ENCODE measurements around the gene ELAVL2.

Gene ELAVL2

DNA sequence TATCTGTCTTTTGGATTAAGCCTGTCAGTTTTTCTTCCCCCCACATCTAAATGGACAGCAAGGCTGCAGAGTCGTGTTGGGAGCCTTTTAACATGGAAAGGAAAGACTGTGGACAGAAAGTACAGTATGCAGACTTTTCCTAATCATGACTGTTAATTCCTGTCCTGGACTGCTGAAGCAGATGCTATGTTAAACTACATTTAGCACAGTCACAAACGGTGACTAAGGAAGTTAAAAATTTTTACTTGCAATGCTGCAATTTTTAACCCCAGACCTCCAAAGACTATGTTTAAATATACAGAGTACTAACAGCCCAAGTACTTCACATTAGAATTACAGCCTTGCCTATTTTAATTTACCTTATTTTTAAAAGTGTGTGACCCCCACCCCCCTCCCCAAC is 51.8 kb downstream of the ELAVL2 start:
- peak overlapping the region; percentile 62 for H3K27ac ChIP-seq

DNA sequence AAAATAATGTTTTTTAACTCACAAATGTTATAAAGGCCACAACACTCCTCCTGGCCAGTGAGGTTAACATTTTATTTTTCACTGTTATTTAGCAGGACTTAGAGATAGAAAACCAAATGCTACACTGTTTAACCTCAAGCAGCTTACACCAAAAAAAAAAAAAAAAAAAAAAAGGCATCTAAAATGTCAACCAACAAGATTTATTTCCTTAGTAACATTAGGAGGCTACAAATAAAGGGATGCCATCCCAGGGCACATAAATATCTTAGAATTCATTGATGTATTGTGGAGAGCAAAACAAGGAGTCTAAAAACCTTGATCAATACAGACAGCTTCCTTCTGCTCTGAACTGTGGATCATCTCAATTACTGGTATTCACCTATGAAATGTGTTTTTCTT is 53.7 kb downstream of the ELAVL2 start:
- ChIA-PET CTCF (interaction anchor here (0.5 to 0.6 kb wide), 2 partner anchors 23 to 69 kb away, joined by 3 read pairs; no protein-coding TSS in a partner anchor), POLR2A (ENCODE audit: low non-redundant PET) (no interaction called here)
- no peak overlapping the region for H3K27ac ChIP-seq
- no peak for DNase-seq (ENCODE audit: low spot score)
- TF ChIP-seq, protein P1, sequence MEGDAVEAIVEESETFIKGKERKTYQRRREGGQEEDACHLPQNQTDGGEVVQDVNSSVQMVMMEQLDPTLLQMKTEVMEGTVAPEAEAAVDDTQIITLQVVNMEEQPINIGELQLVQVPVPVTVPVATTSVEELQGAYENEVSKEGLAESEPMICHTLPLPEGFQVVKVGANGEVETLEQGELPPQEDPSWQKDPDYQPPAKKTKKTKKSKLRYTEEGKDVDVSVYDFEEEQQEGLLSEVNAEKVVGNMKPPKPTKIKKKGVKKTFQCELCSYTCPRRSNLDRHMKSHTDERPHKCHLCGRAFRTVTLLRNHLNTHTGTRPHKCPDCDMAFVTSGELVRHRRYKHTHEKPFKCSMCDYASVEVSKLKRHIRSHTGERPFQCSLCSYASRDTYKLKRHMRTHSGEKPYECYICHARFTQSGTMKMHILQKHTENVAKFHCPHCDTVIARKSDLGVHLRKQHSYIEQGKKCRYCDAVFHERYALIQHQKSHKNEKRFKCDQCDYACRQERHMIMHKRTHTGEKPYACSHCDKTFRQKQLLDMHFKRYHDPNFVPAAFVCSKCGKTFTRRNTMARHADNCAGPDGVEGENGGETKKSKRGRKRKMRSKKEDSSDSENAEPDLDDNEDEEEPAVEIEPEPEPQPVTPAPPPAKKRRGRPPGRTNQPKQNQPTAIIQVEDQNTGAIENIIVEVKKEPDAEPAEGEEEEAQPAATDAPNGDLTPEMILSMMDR (conservative IDR thresholded peaks at IDR 0.05; ENCODE audit: low read depth), result no peak

More for the DNA sequence above, 51.8 kb downstream of the ELAVL2 start:
- TF ChIP-seq, protein P1 (conservative IDR thresholded peaks at IDR 0.05; ENCODE audit: low read depth), result no peak
- ChIA-PET POLR2A (ENCODE audit: low non-redundant PET) (no interaction called here), CTCF (no interaction called here)
- DNase-seq (ENCODE audit: low spot score), result no peak

DNA sequence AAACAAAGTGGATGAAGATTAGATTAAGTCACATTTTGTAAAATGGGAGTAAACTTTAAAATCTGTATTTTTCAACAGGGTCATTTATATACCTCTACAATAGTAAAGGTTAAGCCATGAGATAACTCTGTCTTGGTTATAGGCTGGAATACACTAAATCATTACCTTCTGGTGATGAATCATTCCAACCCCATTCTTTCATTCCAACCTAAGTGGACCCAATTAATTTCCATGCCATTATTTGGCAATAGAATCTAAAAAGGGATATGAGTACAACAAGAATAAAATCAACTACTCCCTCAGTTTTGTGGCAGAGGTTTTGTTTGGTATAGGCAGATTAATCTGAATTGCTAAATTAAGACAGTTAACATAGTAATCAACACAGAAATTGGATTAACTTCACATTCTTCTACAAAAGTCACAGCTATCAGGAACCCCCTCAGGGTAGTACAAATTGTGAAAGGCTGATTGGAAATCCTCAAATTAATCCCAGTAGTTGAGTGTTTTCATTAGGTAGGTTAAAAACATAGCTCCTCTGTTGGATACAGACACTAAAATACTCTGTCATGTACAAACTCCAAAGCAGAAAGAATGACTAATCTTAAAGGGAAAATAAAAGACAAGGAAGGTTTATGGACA is 54.2 kb downstream of the ELAVL2 start:
- ChIA-PET POLR2A (ENCODE audit: low non-redundant PET) (no interaction called here), CTCF (no interaction called here)
- TF ChIP-seq, protein P1 (conservative IDR thresholded peaks at IDR 0.05; ENCODE audit: low read depth), result no peak

DNA sequence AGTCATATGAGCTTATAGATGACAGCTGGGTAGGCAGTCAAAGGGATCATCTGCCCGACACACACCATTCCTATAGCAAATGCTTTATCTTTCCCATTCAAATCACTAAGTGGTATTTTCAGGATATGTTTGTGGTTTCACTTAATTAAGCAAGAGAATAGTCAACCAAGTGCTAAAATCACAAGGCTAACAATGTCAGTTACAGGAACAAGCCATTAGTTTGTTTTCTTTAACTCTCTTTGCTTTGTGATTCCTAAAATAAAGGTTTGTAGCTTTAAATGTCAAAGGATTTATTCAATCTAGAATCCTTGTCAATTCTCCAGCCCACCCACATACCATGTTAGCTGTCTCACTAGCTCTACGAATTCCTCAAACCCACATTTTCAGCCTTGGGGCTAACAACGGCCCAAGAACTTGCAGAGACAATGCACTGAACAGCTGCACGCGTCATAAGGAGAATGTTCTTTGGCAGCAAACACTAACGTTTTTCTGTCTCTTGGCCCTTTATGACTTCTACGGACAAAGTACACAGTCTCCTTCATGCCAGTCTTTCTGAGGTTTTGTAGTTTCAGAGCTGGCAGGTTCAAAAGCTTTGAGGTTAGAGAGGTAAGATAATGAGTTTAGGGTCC is 56.6 kb downstream of the ELAVL2 start:
- POLR2A ChIA-PET (ENCODE audit: low non-redundant PET), result no interaction called here
- H3K27ac ChIP-seq, result peak overlapping the region; percentile 20
- CTCF ChIA-PET, result no interaction called here
- TF ChIP-seq, protein P1 (conservative IDR thresholded peaks at IDR 0.05; ENCODE audit: low read depth), result no peak
- DNase-seq (ENCODE audit: low spot score), result peak; percentile 87

More for the DNA sequence above, 54.2 kb downstream of the ELAVL2 start:
- peak; percentile 60 for DNase-seq (ENCODE audit: low spot score)
- H3K27ac ChIP-seq, result no peak overlapping the region

DNA sequence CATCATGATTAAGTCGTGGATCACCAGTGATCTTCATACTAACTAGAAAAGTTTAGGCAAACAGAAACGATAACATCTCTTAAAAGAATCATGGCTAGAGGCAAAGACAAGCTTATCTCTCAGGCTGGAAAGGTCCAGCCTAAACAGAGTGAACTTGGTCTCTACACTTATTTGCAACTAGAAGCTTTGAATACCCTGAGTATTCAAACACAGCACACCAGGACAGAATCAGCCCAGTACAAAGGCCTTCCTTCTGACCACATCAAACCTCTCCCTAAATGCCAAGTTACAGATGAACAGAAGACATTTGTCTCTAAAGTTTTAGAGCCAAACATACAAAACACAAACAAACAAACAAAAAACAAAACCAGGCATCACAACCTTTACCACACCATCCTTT is 57.2 kb downstream of the ELAVL2 start:
- no peak for DNase-seq (ENCODE audit: low spot score)
- TF ChIP-seq, protein P1 (conservative IDR thresholded peaks at IDR 0.05; ENCODE audit: low read depth), result no peak
- ChIA-PET CTCF (no interaction called here), POLR2A (ENCODE audit: low non-redundant PET) (interaction anchor here (0.6 kb wide), 1 partner anchor 56 kb away, joined by 4 read pairs; no protein-coding TSS in a partner anchor)
- no peak overlapping the region for H3K27ac ChIP-seq

DNA sequence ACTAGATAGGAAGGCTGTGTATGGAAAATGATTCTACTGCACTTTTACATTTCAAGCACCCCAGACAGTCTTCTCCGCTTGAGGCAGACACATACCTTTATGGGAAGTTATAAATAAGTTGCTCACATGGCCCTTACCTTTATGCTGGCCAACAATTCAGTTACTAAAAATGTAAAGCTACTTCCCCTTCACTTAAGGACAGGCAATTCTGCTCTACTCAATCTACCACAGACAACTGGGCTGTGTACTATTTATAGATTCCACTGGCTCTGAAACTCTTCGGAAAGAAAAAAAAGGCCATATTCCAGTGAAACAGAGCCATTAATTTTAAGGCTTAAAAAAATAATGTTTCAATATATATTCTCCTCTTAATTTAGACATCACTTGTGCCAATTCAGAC is 59.4 kb downstream of the ELAVL2 start:
- ChIA-PET POLR2A (ENCODE audit: low non-redundant PET) (no interaction called here), CTCF (interaction anchor here (0.7 kb wide), 2 partner anchors 66 to 910 kb away, joined by 3 read pairs; no protein-coding TSS in a partner anchor)
- TF ChIP-seq, protein P1 (conservative IDR thresholded peaks at IDR 0.05; ENCODE audit: low read depth), result no peak
- H3K27ac ChIP-seq, result no peak overlapping the region
- DNase-seq (ENCODE audit: low spot score), result no peak
